Activated CD8-positive, alpha-beta T cell treated with anti-CD3 and anti-CD28 coated beads, Interleukin-2, amount 10 ng/mL, durations not matched to agents 7 days and 5 days (primary cell): ENCODE measurements around the gene B3GLCT. TPM values are rescaled to one million over a fixed set of nuclear protein-coding genes. Genes with fewer than 3 reads are reported as not detected.
"Not testable (repeated sequence)": the region's sequence is repeated elsewhere in the genome, so short reads cannot be mapped to it uniquely, and the experiment has no call there.

Experiments
- ATAC-seq: fragments of 150-1000 bp; cut with Tn5 transposase; one replicate; pipeline ENCODE4 v1.10.0; 2021; ENCODE audit warnings: moderate library complexity
- CTCF ChIA-PET: fragments of 350-600 bp; sonication (Branson Sonifier 250); formaldehyde crosslinking; loops from one replicate; lab custom pipeline; 2021; ENCODE audit warnings: antibody characterized with exemption; lab: Charles Lee
- POLR2A ChIA-PET: fragments of 350-600 bp; sonication (Branson Sonifier 250); formaldehyde crosslinking; loops from one replicate; lab custom pipeline; 2021; ENCODE audit warnings: antibody characterized with exemption; lab: Charles Lee
- DNase-seq: peaks from one replicate; pipeline ENCODE4 v3.0.0-alpha.2; 2020
- H3K27ac Mint-ChIP-seq: one replicate; pipeline ENCODE4 v1.8.0; 2021; ENCODE audit warnings: mild to moderate bottlenecking, mixed read lengths
- H3K27me3 Mint-ChIP-seq: one replicate; pipeline ENCODE4 v1.8.0; 2021; ENCODE audit warnings: low read depth, mixed read lengths
- H3K36me3 Mint-ChIP-seq: one replicate; pipeline ENCODE4 v1.8.0; 2021; ENCODE audit warnings: low read depth, mixed read lengths
- H3K4me1 Mint-ChIP-seq: one replicate; pipeline ENCODE4 v1.8.0; 2021; ENCODE audit warnings: low read depth, mixed read lengths
- H3K4me3 Mint-ChIP-seq: one replicate; pipeline ENCODE4 v1.8.0; 2021; ENCODE audit warnings: mild to moderate bottlenecking, mixed read lengths
- H3K9me3 Mint-ChIP-seq: one replicate; pipeline ENCODE4 v1.8.0; 2022; ENCODE audit warnings: mixed read lengths; ENCODE audit not compliant: insufficient read depth
- total RNA-seq, 2 experiments: library from RNA; stranded (reverse); gene quantifications; one replicate each; pipeline ENCODE4 v1.2.3, GENCODE V29; 2021

The B3GLCT gene
- total RNA-seq, 2 experiments from 2014 or later, result 5.0 to 5.5 TPM

GRCh38 chr13:31331068-31331467 is 131.3 kb downstream of the B3GLCT start:
- ATAC-seq (no peak), DNase-seq (no peak)
- Mint-ChIP-seq H3K36me3 (peaks cover 5% of the 10 kb centered on the region), H3K27me3 (no peaks in the 10 kb centered on the region), H3K9me3 (no peaks in the 10 kb centered on the region), H3K4me1 (no peaks in the 10 kb centered on the region), H3K27ac (no peak overlapping the region), H3K4me3 (no peak overlapping the region)
- ChIA-PET POLR2A (no interaction called here), CTCF (no interaction called here)

GRCh38 chr13:31334547-31334946 is 134.8 kb downstream of the B3GLCT start:
- Mint-ChIP-seq H3K27ac (no peak overlapping the region), H3K36me3 (peaks cover 5% of the 10 kb centered on the region), H3K4me3 (no peak overlapping the region), H3K9me3 (peaks cover 5% of the 10 kb centered on the region), H3K27me3 (no peaks in the 10 kb centered on the region), H3K4me1 (no peaks in the 10 kb centered on the region)
- ChIA-PET POLR2A (no interaction called here), CTCF (no interaction called here)
- ATAC-seq, result no peak
- DNase-seq, result no peak

- ChIA-PET CTCF (no interaction called here), POLR2A (no interaction called here)
- Mint-ChIP-seq H3K27ac (no peak overlapping the region), H3K9me3 (peaks cover 5% of the 10 kb centered on the region), H3K4me3 (no peak overlapping the region), H3K4me1 (no peaks in the 10 kb centered on the region), H3K27me3 (no peaks in the 10 kb centered on the region), H3K36me3 (peaks cover 5% of the 10 kb centered on the region)
- no peak for ATAC-seq
- DNase-seq, result no peak
These were observed 135.3 kb downstream of the B3GLCT start for GRCh38 chr13:31334994-31335557.

- H3K36me3 Mint-ChIP-seq, H3K9me3 Mint-ChIP-seq, H3K27ac Mint-ChIP-seq, CTCF ChIA-PET, DNase-seq, H3K4me3 Mint-ChIP-seq, ATAC-seq, POLR2A ChIA-PET, H3K27me3 Mint-ChIP-seq, H3K4me1 Mint-ChIP-seq: not testable (repeated sequence)
These were observed 139.8 kb downstream of the B3GLCT start for GRCh38 chr13:31339616-31340015.

- ATAC-seq, H3K4me1 Mint-ChIP-seq, H3K9me3 Mint-ChIP-seq, CTCF ChIA-PET, H3K27ac Mint-ChIP-seq, H3K27me3 Mint-ChIP-seq, H3K36me3 Mint-ChIP-seq, POLR2A ChIA-PET, H3K4me3 Mint-ChIP-seq, DNase-seq: not testable (repeated sequence)
These were observed 141.1 kb downstream of the B3GLCT start for GRCh38 chr13:31340848-31341247.

- Mint-ChIP-seq H3K27me3 (peaks cover 9% of the 10 kb centered on the region), H3K9me3 (no peaks in the 10 kb centered on the region), H3K4me3 (no peak overlapping the region), H3K27ac (no peak overlapping the region), H3K4me1 (no peaks in the 10 kb centered on the region), H3K36me3 (no peaks in the 10 kb centered on the region)
- no peak for DNase-seq
- ChIA-PET CTCF (no interaction called here), POLR2A (no interaction called here)
- ATAC-seq, result no peak
These were observed 147.1 kb downstream of the B3GLCT start for GRCh38 chr13:31346891-31347290.

- Mint-ChIP-seq H3K4me1 (no peaks in the 10 kb centered on the region), H3K4me3 (no peak overlapping the region), H3K27me3 (peaks cover 16% of the 10 kb centered on the region), H3K27ac (no peak overlapping the region), H3K36me3 (no peaks in the 10 kb centered on the region), H3K9me3 (peaks cover 4% of the 10 kb centered on the region)
- DNase-seq (no peak), ATAC-seq (no peak)
- ChIA-PET CTCF (no interaction called here), POLR2A (no interaction called here)
These were observed 149.4 kb downstream of the B3GLCT start for GRCh38 chr13:31349156-31349555.

GRCh38 chr13:31350560-31350959 is 150.8 kb downstream of the B3GLCT start:
- POLR2A ChIA-PET, result no interaction called here
- CTCF ChIA-PET, result no interaction called here
- peaks cover 16% of the 10 kb centered on the region for H3K27me3 Mint-ChIP-seq
- H3K9me3 Mint-ChIP-seq, result peaks cover 11% of the 10 kb centered on the region
- H3K4me3 Mint-ChIP-seq, result no peak overlapping the region
- H3K27ac Mint-ChIP-seq, result no peak overlapping the region
- H3K4me1 Mint-ChIP-seq, result no peaks in the 10 kb centered on the region
- DNase-seq (no peak), ATAC-seq (no peak)
- peaks cover 3% of the 10 kb centered on the region for H3K36me3 Mint-ChIP-seq

GRCh38 chr13:31351376-31351775 is 151.6 kb downstream of the B3GLCT start:
- ChIA-PET CTCF (no interaction called here), POLR2A (no interaction called here)
- Mint-ChIP-seq H3K27ac (no peak overlapping the region), H3K9me3 (peaks cover 11% of the 10 kb centered on the region), H3K4me1 (no peaks in the 10 kb centered on the region), H3K27me3 (peaks cover 16% of the 10 kb centered on the region), H3K4me3 (no peak overlapping the region), H3K36me3 (peaks cover 3% of the 10 kb centered on the region)
- DNase-seq (no peak), ATAC-seq (no peak)

- Mint-ChIP-seq H3K9me3 (peaks cover 11% of the 10 kb centered on the region), H3K36me3 (peaks cover 3% of the 10 kb centered on the region), H3K27ac (no peak overlapping the region), H3K4me1 (no peaks in the 10 kb centered on the region), H3K27me3 (peaks cover 16% of the 10 kb centered on the region), H3K4me3 (no peak overlapping the region)
- ChIA-PET CTCF (no interaction called here), POLR2A (no interaction called here)
- DNase-seq, result no peak
- no peak for ATAC-seq
These were observed 152.7 kb downstream of the B3GLCT start for GRCh38 chr13:31352467-31352866.

GRCh38 chr13:31355001-31355400 is 155.2 kb downstream of the B3GLCT start:
- peaks cover 3% of the 10 kb centered on the region for H3K36me3 Mint-ChIP-seq
- ChIA-PET POLR2A (no interaction called here), CTCF (no interaction called here)
- H3K9me3 Mint-ChIP-seq, result peaks cover 11% of the 10 kb centered on the region
- no peaks in the 10 kb centered on the region for H3K4me1 Mint-ChIP-seq
- ATAC-seq, result no peak
- peaks cover 16% of the 10 kb centered on the region for H3K27me3 Mint-ChIP-seq
- H3K27ac Mint-ChIP-seq, result no peak overlapping the region
- DNase-seq, result no peak
- no peak overlapping the region for H3K4me3 Mint-ChIP-seq

GRCh38 chr13:31356991-31357390 is 157.2 kb downstream of the B3GLCT start:
- DNase-seq (no peak), ATAC-seq (no peak)
- CTCF ChIA-PET, result no interaction called here
- H3K9me3 Mint-ChIP-seq, result peaks cover 11% of the 10 kb centered on the region
- no peak overlapping the region for H3K4me3 Mint-ChIP-seq
- POLR2A ChIA-PET, result no interaction called here
- no peaks in the 10 kb centered on the region for H3K4me1 Mint-ChIP-seq
- H3K27me3 Mint-ChIP-seq, result peaks cover 6% of the 10 kb centered on the region
- no peak overlapping the region for H3K27ac Mint-ChIP-seq
- H3K36me3 Mint-ChIP-seq, result peaks cover 3% of the 10 kb centered on the region

GRCh38 chr13:31357581-31357980 is 157.8 kb downstream of the B3GLCT start:
- ChIA-PET POLR2A (no interaction called here), CTCF (no interaction called here)
- Mint-ChIP-seq H3K9me3 (peaks cover 11% of the 10 kb centered on the region), H3K36me3 (peaks cover 3% of the 10 kb centered on the region), H3K4me3 (no peak overlapping the region), H3K27me3 (peaks cover 5% of the 10 kb centered on the region), H3K27ac (no peak overlapping the region), H3K4me1 (no peaks in the 10 kb centered on the region)
- DNase-seq (no peak), ATAC-seq (no peak)
